NCI-H2171 treated with DMSO at 0.1 percent for 48 hours (cell line): ENCODE measurements around the gene RASSF8.

Source experiments
- DNase-seq: peaks from one replicate; lab custom pipeline; 2025; lab: John Stamatoyannopoulos, UW

RASSF8 gene

GRCh38 chr12:25958428-25959070 is at the start of gene RASSF8:
Gene RASSF8 (plus strand): TSS chr12:25958682. CDS start chr12:26055344, 96,662 bp downstream.
- peak; percentile 29 for DNase-seq

GRCh38 chr12:25914551-25914950 is 43.9 kb upstream of the RASSF8 start:
- DNase-seq = no peak

- no peak for DNase-seq
Observed at GRCh38 chr12:25924491-25925001, 33.9 kb upstream of the RASSF8 start.

GRCh38 chr12:25925064-25925463 is 33.4 kb upstream of the RASSF8 start:
- DNase-seq = no peak

- no peak for DNase-seq
Observed at GRCh38 chr12:25926536-25926935, 31.9 kb upstream of the RASSF8 start.

- no peak for DNase-seq
Observed at GRCh38 chr12:25929142-25929541, 29.3 kb upstream of the RASSF8 start.

GRCh38 chr12:25932971-25933370 is 25.5 kb upstream of the RASSF8 start:
- no peak for DNase-seq

- no peak for DNase-seq
Observed at GRCh38 chr12:25934456-25934855, 24.0 kb upstream of the RASSF8 start.

GRCh38 chr12:25935355-25936144 is 22.9 kb upstream of the RASSF8 start:
- no peak for DNase-seq

- DNase-seq = no peak
Observed at GRCh38 chr12:25937096-25937495, 21.4 kb upstream of the RASSF8 start.

GRCh38 chr12:25938581-25938980 is 19.9 kb upstream of the RASSF8 start:
- no peak for DNase-seq

- DNase-seq = no peak
Observed at GRCh38 chr12:25939606-25940005, 18.9 kb upstream of the RASSF8 start.

GRCh38 chr12:25940886-25941285 is 17.6 kb upstream of the RASSF8 start:
- DNase-seq = no peak

GRCh38 chr12:25942709-25943108 is 15.8 kb upstream of the RASSF8 start:
- DNase-seq = no peak

GRCh38 chr12:25943940-25944339 is 14.5 kb upstream of the RASSF8 start:
- DNase-seq = no peak

GRCh38 chr12:25949343-25949742 is 9.1 kb upstream of the RASSF8 start:
- DNase-seq = no peak

GRCh38 chr12:25950329-25951115 is 8.0 kb upstream of the RASSF8 start:
- no peak for DNase-seq

- DNase-seq = peak; percentile 11
Observed at GRCh38 chr12:25957793-25958427, 572 bp upstream of the RASSF8 start.

- no peak for DNase-seq
Observed at GRCh38 chr12:25959071-25959961, 834 bp downstream of the RASSF8 start.

GRCh38 chr12:25960143-25960542 is 1.7 kb downstream of the RASSF8 start:
- no peak for DNase-seq

- no peak for DNase-seq
Observed at GRCh38 chr12:25960961-25961360, 2.5 kb downstream of the RASSF8 start.
